ENCODE results near the gene SAT1. TPM values are rescaled to one million over a fixed set of nuclear protein-coding genes. Genes with fewer than 3 reads are reported as not detected.

The SAT1 gene
- total and polyA plus RNA-seq, 2 experiments from 2014 or later, result 168 to 245 TPM

GRCh38 chrX:23784470-23785331 is 1.7 kb downstream of the SAT1 start:
- in situ Hi-C loops (cut with MboI), result loop anchor here (10.0 kb wide), 1 partner anchor 120 kb away; the partner anchor contains the start of genes APOO and CXorf58
- Histone ChIP-seq H3K4me3 (peak overlapping the region; percentile 87), H3K4me1 (ENCODE audit: insufficient read depth) (peaks cover 23% of the 10 kb centered on the region), H3F3A (ENCODE audit: insufficient read depth) (peaks cover 31% of the 10 kb centered on the region), H3K9me3 (ENCODE audit: low read depth) (no peaks in the 10 kb centered on the region), H3K9ac (peak overlapping the region; percentile 100), H4K20me1 (ENCODE audit: insufficient read depth) (no peaks in the 10 kb centered on the region), H3K36me3 (ENCODE audit: low read depth) (0 out of 2 replicates have a peak, but pooled peaks cover 14% of the 10 kb centered on the region), H3K27me3 (replicated peaks; ENCODE audit: insufficient read depth) (no peaks in the 10 kb centered on the region), H3K9me2 (ENCODE audit: insufficient read depth) (no peaks in the 10 kb centered on the region), H3K79me2 (ENCODE audit: insufficient read depth) (peaks cover 18% of the 10 kb centered on the region; the same call in 1 of the 2 replicates), H3K4me2 (ENCODE audit: unreplicated experiment) (peak overlapping the region; percentile 88), H2AFZ (no peak overlapping the region), H3K27ac (peak overlapping the region; percentile 99)
- TF ChIP-seq EZH2phosphoT487 (IDR thresholded peaks at IDR 0.05; ENCODE audit: insufficient read depth, low read depth), result no peak
- TF ChIP-seq EZH2 (IDR thresholded peaks at IDR 0.05; ENCODE audit: insufficient read depth, poor library complexity, severe bottlenecking), result no peak
- peak; percentile 85 for DNase-seq
- WGBS, 2 experiments (ENCODE audit: low coverage in 1 of 2, low lambda C conversion rate in 2 of 2, missing lambda C conversion rate in 2 of 2), result 27 to 28% methylated on average over 7 to 8 of the region's 8 CpGs

GRCh38 chrX:23785580-23785979 is 2.6 kb downstream of the SAT1 start:
- peak overlapping the region; percentile 88 for H3K4me2 ChIP-seq (ENCODE audit: unreplicated experiment)
- H3K9me3 ChIP-seq (ENCODE audit: low read depth), result no peaks in the 10 kb centered on the region
- H3K4me1 ChIP-seq (ENCODE audit: insufficient read depth), result peaks cover 23% of the 10 kb centered on the region
- 87 to 100% methylated on average over 2 of the region's 2 CpGs for WGBS, 2 experiments (ENCODE audit: low coverage in 1 of 2, low lambda C conversion rate in 2 of 2, missing lambda C conversion rate in 2 of 2)
- H3K27me3 ChIP-seq (replicated peaks; ENCODE audit: insufficient read depth), result no peaks in the 10 kb centered on the region
- no peak overlapping the region for H2AFZ ChIP-seq
- no peaks in the 10 kb centered on the region for H4K20me1 ChIP-seq (ENCODE audit: insufficient read depth)
- peak overlapping the region; percentile 100; the same call in 1 of the 2 replicates for H3K9ac ChIP-seq
- in situ Hi-C loops (cut with MboI), result loop anchor here (10.0 kb wide), 1 partner anchor 119 kb away; the partner anchor contains the start of genes APOO and CXorf58
- H3K4me3 ChIP-seq, result peak overlapping the region; percentile 87; the same call in 1 of the 2 replicates
- peak overlapping the region; percentile 99; the same call in 1 of the 2 replicates for H3K27ac ChIP-seq
- DNase-seq, result no peak
- no peaks in the 10 kb centered on the region for H3K9me2 ChIP-seq (ENCODE audit: insufficient read depth)
- TF ChIP-seq EZH2 (IDR thresholded peaks at IDR 0.05; ENCODE audit: insufficient read depth, poor library complexity, severe bottlenecking) (no peak), EZH2phosphoT487 (IDR thresholded peaks at IDR 0.05; ENCODE audit: insufficient read depth, low read depth) (no peak)
- H3K79me2 ChIP-seq (ENCODE audit: insufficient read depth), result peaks cover 18% of the 10 kb centered on the region; the same call in 1 of the 2 replicates
- 0 out of 2 replicates have a peak, but pooled peaks cover 14% of the 10 kb centered on the region for H3K36me3 ChIP-seq (ENCODE audit: low read depth)
- H3F3A ChIP-seq (ENCODE audit: insufficient read depth), result peaks cover 31% of the 10 kb centered on the region

GRCh38 chrX:23786268-23786815 is 3.4 kb downstream of the SAT1 start:
- Histone ChIP-seq H3K9ac (no peak overlapping the region), H3K79me2 (ENCODE audit: insufficient read depth) (peaks cover 18% of the 10 kb centered on the region; the same call in 1 of the 2 replicates), H3K27ac (no peak overlapping the region), H3K36me3 (ENCODE audit: low read depth) (0 out of 2 replicates have a peak, but pooled peaks cover 14% of the 10 kb centered on the region), H3K4me2 (ENCODE audit: unreplicated experiment) (no peak overlapping the region), H3K9me3 (ENCODE audit: low read depth) (no peaks in the 10 kb centered on the region), H3K27me3 (replicated peaks; ENCODE audit: insufficient read depth) (no peaks in the 10 kb centered on the region), H3K4me3 (no peak overlapping the region), H3F3A (ENCODE audit: insufficient read depth) (peaks cover 31% of the 10 kb centered on the region), H4K20me1 (ENCODE audit: insufficient read depth) (no peaks in the 10 kb centered on the region), H3K4me1 (ENCODE audit: insufficient read depth) (peaks cover 18% of the 10 kb centered on the region), H2AFZ (no peak overlapping the region), H3K9me2 (ENCODE audit: insufficient read depth) (no peaks in the 10 kb centered on the region)
- in situ Hi-C loops (cut with MboI), result loop anchor here (10.0 kb wide), 1 partner anchor 118 kb away; the partner anchor contains the start of genes APOO and CXorf58
- WGBS, 2 experiments (ENCODE audit: low coverage in 1 of 2, low lambda C conversion rate in 2 of 2, missing lambda C conversion rate in 2 of 2), result 91 to 97% methylated on average over 8 to 11 of the region's 11 CpGs
- TF ChIP-seq EZH2 (IDR thresholded peaks at IDR 0.05; ENCODE audit: insufficient read depth, poor library complexity, severe bottlenecking), result no peak
- TF ChIP-seq EZH2phosphoT487 (IDR thresholded peaks at IDR 0.05; ENCODE audit: insufficient read depth, low read depth), result no peak
- DNase-seq, result peak; percentile 27

GRCh38 chrX:23787745-23788118 is 4.8 kb downstream of the SAT1 start:
- H3K27ac ChIP-seq, result no peak overlapping the region
- WGBS, 2 experiments (ENCODE audit: low coverage in 1 of 2, low lambda C conversion rate in 2 of 2, missing lambda C conversion rate in 2 of 2), result 96 to 97% methylated on average over 2 of the region's 2 CpGs
- no peak overlapping the region for H2AFZ ChIP-seq
- 0 out of 2 replicates have a peak, but pooled peaks cover 14% of the 10 kb centered on the region for H3K36me3 ChIP-seq (ENCODE audit: low read depth)
- no peaks in the 10 kb centered on the region for H3K27me3 ChIP-seq (replicated peaks; ENCODE audit: insufficient read depth)
- TF ChIP-seq EZH2phosphoT487 (IDR thresholded peaks at IDR 0.05; ENCODE audit: insufficient read depth, low read depth) (no peak), EZH2 (IDR thresholded peaks at IDR 0.05; ENCODE audit: insufficient read depth, poor library complexity, severe bottlenecking) (no peak)
- H3K4me2 ChIP-seq (ENCODE audit: unreplicated experiment), result no peak overlapping the region
- no peaks in the 10 kb centered on the region for H3K9me2 ChIP-seq (ENCODE audit: insufficient read depth)
- no peak for DNase-seq
- H3K4me3 ChIP-seq, result no peak overlapping the region
- H3K9me3 ChIP-seq (ENCODE audit: low read depth), result no peaks in the 10 kb centered on the region
- H3K79me2 ChIP-seq (ENCODE audit: insufficient read depth), result peaks cover 18% of the 10 kb centered on the region; the same call in 1 of the 2 replicates
- in situ Hi-C loops (cut with MboI), result loop anchor here (10.0 kb wide), 1 partner anchor 117 kb away; the partner anchor contains the start of genes APOO and CXorf58
- no peak overlapping the region for H3K9ac ChIP-seq
- peaks cover 8% of the 10 kb centered on the region for H3K4me1 ChIP-seq (ENCODE audit: insufficient read depth)
- H3F3A ChIP-seq (ENCODE audit: insufficient read depth), result peaks cover 24% of the 10 kb centered on the region
- no peaks in the 10 kb centered on the region for H4K20me1 ChIP-seq (ENCODE audit: insufficient read depth)
